Spleen (tissue), 11 donors: ENCODE data around the gene LRWD1. TPM values are rescaled to one million over a fixed set of nuclear protein-coding genes. Genes with fewer than 3 reads are reported as not detected.

Experiments used
- DNase-seq: peaks from one replicate; pipeline ENCODE4 v3.0.0-alpha.2; 2020
- H3K27ac ChIP-seq, 8 donors: fragments of 200-600 bp; sonication (generic) in 7 of 8; 1 replicate in 4 of 8; 2 replicates in 4 of 8; pipeline versions ENCODE4 v1.5.0 to v1.8.0; 2016 to 2021; ENCODE audit warnings: inconsistent platforms in 4 of 8, mild to moderate bottlenecking in 4 of 8, moderate library complexity in 1 of 8
- H3K27me3 ChIP-seq, 7 donors: fragments of 200-600 bp; sonication (generic) in 6 of 7; replicated peaks in 1 of 7; 1 replicate in 4 of 7; 2 replicates in 3 of 7; pipeline versions ENCODE4 v1.5.0 to v1.8.0; 2016 to 2021; ENCODE audit warnings: inconsistent platforms in 3 of 7, mild to moderate bottlenecking in 1 of 7
- H3K36me3 ChIP-seq, 6 donors: fragments of 200-600 bp; sonication (generic) in 5 of 6; 1 replicate in 4 of 6; 2 replicates in 2 of 6; pipeline versions ENCODE4 v1.5.0 to v1.8.0; 2016 to 2021; ENCODE audit warnings: inconsistent platforms in 2 of 6
- H3K4me1 ChIP-seq, 6 donors: fragments of 200-600 bp; sonication (generic) in 5 of 6; 1 replicate in 3 of 6; 2 replicates in 3 of 6; pipeline versions ENCODE4 v1.5.0 to v1.8.0; 2016 to 2021; ENCODE audit warnings: inconsistent platforms in 3 of 6
- H3K4me3 ChIP-seq, 8 donors: fragments of 200-600 bp; sonication (generic) in 7 of 8; 1 replicate in 4 of 8; 2 replicates in 4 of 8; pipeline versions ENCODE4 v1.5.0 to v1.8.0; 2016 to 2021; ENCODE audit warnings: inconsistent platforms in 4 of 8, mild to moderate bottlenecking in 4 of 8, moderate library complexity in 2 of 8
- H3K9me3 ChIP-seq, 8 donors: fragments of 200-600 bp; sonication (generic) in 7 of 8; 1 replicate in 4 of 8; 2 replicates in 4 of 8; pipeline versions ENCODE4 v1.5.0 to v1.8.0; 2016 to 2021; ENCODE audit warnings: inconsistent platforms in 4 of 8
- POLR2A ChIP-seq, 3 donors: fragments of 450-650 bp; IDR thresholded peaks; one replicate each; pipeline ENCODE4 v1.5.1; 2017; ENCODE audit warnings: antibody characterized with exemption in 3 of 3, mild to moderate bottlenecking in 1 of 3
- POLR2AphosphoS5 ChIP-seq, 3 donors: sonication (generic); formaldehyde crosslinking; IDR thresholded peaks; one replicate each; pipeline ENCODE4 v1.5.1; 2017; ENCODE audit warnings: antibody characterized with exemption in 3 of 3
- WGBS, 5 donors: extraction: QIAGEN DNeasy Blood & Tissue Kit in 3 of 5; methylation state at CpG; one replicate each; pipeline versions ENCODE4 v1.1.5 to v1.1.7; 2013 to 2018; 5-methylcytosine and 5-hydroxymethylcytosine counted together
- intact Hi-C: fragments of 100-400 bp; cut with DNase I; formaldehyde crosslinking; loops from one replicate; pipeline ENCODE4 v1.15.0; 2023; ENCODE audit warnings: low total_unique reads
- polyA plus RNA-seq, 3 donors: library from polyadenylated mRNA; stranded (reverse); fragments of 200-250 nt; gene quantifications; one replicate each; pipeline ENCODE4 v1.2.1, GENCODE V29; 2013
- total RNA-seq, 7 donors: library from RNA; depleted of rRNA in 3 of 7; stranded (reverse); fragments of >200 nt in 3 of 7; fragmentation: NEBNext Ultra II Directional in 4 of 7; extraction: Animal tissue kit (Norgen Biotek cat#: 25700) in 4 of 7; gene quantifications; one replicate each; pipeline versions ENCODE4 v1.1.0 to v1.2.1, GENCODE V29; 2016 to 2021
- TF ChIP-seq, protein P1 (sequence below), 11 experiments: fragments of 200-600 bp in 7 of 11; fragments of 450-650 bp in 4 of 11; sonication (generic) in 4 of 11; IDR thresholded peaks in 8 of 11; conservative IDR thresholded peaks in 3 of 11; 1 replicate in 7 of 11; 2 replicates in 4 of 11; pipeline versions ENCODE4 v1.4.0 to v1.8.0; 2016 to 2021; ENCODE audit warnings: antibody characterized with exemption in 11 of 11, inconsistent platforms in 4 of 11, mild to moderate bottlenecking in 1 of 11
- donor health status: healthy with polysubstance abuse.
- donor health status: DM: no; HTN: no; CAD: no; lungs with moderate emphysema.
- donor health status: DM: no; HTN: no; CAD: no.
- donor health status: Bipolar disorder and iron deficiency.
- donor health status: healthy.
- donor health status: DM: no; HTN: no; CAD: no.
- donor health status: DM: yes; HTN: yes; CAD: no.

Gene LRWD1
- total and polyA plus RNA-seq, 10 donors: 19.9 to 42.2 (median 27.3) TPM

DNA sequence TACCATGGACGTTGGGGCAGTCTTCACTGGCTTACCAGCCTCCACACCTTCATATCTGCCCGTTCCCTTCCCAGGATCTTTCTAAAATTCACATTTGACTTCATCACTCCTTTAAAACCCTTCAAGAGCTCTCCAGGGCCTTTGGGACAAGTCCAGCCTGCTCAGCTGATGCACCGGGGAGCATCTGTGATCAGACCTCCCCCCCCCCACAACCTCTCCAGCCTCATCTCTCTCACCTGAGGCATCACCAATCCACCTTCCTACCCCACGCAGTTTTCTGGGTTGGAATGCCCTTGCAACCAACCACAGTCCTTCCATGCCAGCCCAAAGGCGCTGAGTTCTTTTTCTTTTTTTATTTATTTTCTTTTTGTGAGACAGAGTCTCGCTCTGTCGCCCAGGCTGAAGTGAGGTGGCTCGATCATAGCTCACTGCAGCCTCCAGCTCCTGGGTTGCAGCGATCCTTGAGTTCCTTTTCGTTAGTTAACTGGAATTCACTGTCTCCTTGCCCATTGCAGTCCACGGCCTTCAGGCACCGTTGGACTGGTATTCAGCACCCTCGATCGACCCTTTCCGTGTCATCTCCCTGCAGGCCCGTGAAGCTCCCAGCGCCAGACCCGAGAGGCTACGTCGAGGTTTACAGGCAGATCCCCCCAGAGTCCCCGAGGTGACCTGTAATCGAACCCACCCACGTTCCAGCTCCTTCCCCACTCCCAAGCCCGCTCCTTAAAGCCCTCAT lies 775 bp upstream of the LRWD1 start:
- Histone ChIP-seq H3K27me3 (no peaks in the 10 kb centered on the region), H3K36me3 (peaks cover 0 to 27% (median 16%) of the 10 kb centered on the region in 6 donors), H3K4me3 (peak overlapping the region; percentile 92 to 98 (median 94)), H3K4me1 (peaks cover 12 to 82% (median 34%) of the 10 kb centered on the region in 6 donors), H3K27ac (peak overlapping the region; percentile 53 to 90 (median 84)), H3K9me3 (no peaks in the 10 kb centered on the region)
- peak; percentile 74 for DNase-seq
- intact Hi-C loops: no loop called here
- TF ChIP-seq POLR2A (IDR thresholded peaks at IDR 0.05) (no peak), POLR2AphosphoS5 (IDR thresholded peaks at IDR 0.05) (no peak)
- TF ChIP-seq, protein P1, sequence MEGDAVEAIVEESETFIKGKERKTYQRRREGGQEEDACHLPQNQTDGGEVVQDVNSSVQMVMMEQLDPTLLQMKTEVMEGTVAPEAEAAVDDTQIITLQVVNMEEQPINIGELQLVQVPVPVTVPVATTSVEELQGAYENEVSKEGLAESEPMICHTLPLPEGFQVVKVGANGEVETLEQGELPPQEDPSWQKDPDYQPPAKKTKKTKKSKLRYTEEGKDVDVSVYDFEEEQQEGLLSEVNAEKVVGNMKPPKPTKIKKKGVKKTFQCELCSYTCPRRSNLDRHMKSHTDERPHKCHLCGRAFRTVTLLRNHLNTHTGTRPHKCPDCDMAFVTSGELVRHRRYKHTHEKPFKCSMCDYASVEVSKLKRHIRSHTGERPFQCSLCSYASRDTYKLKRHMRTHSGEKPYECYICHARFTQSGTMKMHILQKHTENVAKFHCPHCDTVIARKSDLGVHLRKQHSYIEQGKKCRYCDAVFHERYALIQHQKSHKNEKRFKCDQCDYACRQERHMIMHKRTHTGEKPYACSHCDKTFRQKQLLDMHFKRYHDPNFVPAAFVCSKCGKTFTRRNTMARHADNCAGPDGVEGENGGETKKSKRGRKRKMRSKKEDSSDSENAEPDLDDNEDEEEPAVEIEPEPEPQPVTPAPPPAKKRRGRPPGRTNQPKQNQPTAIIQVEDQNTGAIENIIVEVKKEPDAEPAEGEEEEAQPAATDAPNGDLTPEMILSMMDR (IDR thresholded peaks at IDR 0.05 in 8 of 11, conservative IDR thresholded peaks at IDR 0.05 in 3 of 11): no peak
- WGBS, 5 donors: 16 to 19% (median 17%) methylated on average over 24 of the region's 24 CpGs

DNA sequence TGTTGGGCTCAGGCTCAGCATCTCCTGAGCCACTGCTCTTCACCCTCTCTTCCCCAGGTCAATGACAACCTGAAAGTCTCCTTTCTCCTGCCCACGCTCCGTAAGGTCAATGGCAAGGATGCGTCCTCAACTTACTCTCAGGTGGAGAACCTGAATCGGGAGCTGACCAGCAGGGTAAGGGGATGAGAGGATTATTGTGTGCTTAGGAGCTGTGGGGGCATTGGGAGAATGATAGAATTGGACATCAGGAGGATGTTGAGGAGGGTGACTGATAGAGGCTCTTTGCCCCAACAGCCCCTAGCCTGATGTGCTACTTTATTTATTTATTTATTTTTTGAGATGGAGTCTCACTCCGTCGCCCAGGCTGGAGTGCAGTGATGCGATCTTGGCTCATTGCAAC lies 1.3 kb downstream of the LRWD1 start:
- TF ChIP-seq POLR2A (IDR thresholded peaks at IDR 0.05) (no peak), POLR2AphosphoS5 (IDR thresholded peaks at IDR 0.05) (no peak)
- TF ChIP-seq, protein P1 (IDR thresholded peaks at IDR 0.05 in 8 of 11, conservative IDR thresholded peaks at IDR 0.05 in 3 of 11): no peak
- H3K9me3 ChIP-seq: no peaks in the 10 kb centered on the region
- no peak for DNase-seq
- H3K27me3 ChIP-seq: no peaks in the 10 kb centered on the region
- H3K27ac ChIP-seq: no peak overlapping the region
- intact Hi-C loops: no loop called here
- H3K4me1 ChIP-seq: peaks cover 12 to 84% (median 38%) of the 10 kb centered on the region in 6 donors
- H3K4me3 ChIP-seq: peak overlapping the region in 6 of 8 donors; percentile 93 to 96 (median 94)
- H3K36me3 ChIP-seq: peaks cover 0 to 39% (median 17%) of the 10 kb centered on the region in 6 donors
- 88 to 95% (median 94%) methylated on average over 7 of the region's 7 CpGs for WGBS, 5 donors

DNA sequence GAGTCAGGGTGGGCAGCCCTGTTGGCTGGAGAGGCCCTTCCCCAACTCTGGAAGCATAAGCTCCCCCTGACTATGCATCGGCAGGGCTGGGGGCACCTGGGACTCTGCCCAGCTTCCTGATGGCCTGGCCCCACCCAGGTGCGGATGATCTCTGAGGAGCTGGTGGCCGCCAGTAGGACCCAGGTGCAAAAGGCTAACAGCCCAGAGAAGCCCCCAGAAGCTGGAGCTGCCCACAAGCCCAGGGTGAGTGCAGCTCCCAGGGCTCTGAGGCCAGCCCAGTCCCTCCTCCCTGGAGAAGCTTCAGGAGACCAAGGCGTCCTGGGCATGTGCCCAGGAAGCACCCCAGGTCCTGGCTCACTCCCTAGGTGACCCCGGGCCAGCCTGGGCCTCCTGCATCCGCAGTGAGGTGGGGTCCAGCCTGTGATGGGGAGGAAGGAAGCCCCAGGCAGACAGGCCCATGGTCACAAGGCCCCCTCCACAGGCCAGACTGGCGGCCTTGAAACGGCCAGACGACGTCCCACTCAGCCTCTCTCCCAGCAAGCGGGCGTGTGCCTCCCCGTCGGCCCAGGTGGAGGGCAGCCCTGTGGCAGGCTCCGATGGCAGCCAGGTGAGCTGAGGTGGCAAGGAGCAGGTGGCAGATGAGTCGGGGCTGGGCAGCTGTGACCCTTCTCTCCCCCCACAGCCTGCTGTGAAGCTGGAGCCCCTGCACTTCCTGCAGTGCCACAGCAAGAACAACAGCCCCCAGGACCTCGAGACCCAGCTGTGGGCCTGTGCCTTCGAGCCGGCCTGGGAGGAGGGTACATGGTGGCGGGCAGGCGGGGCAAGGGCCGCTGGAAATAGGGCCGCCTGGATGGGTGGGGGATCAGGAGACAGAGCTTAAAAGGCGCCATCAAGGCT lies 3.0 kb downstream of the LRWD1 start:
- Histone ChIP-seq H3K36me3 (peaks cover 0 to 56% (median 29%) of the 10 kb centered on the region in 6 donors), H3K27ac (no peak overlapping the region), H3K4me3 (no peak overlapping the region), H3K9me3 (no peaks in the 10 kb centered on the region), H3K27me3 (no peaks in the 10 kb centered on the region), H3K4me1 (peaks cover 12 to 69% (median 33%) of the 10 kb centered on the region in 6 donors)
- intact Hi-C loops: no loop called here
- no peak for TF ChIP-seq POLR2AphosphoS5 (IDR thresholded peaks at IDR 0.05)
- TF ChIP-seq, protein P1 (IDR thresholded peaks at IDR 0.05 in 8 of 11, conservative IDR thresholded peaks at IDR 0.05 in 3 of 11): no peak
- TF ChIP-seq POLR2A (IDR thresholded peaks at IDR 0.05): no peak
- DNase-seq: peak; percentile 76
- 87 to 93% (median 89%) methylated on average over 10 to 24 of the region's 24 CpGs for WGBS, 5 donors
